ENCODE measurements around the gene HSPA4L.

GRCh38 chr4:127856196-127856812 lies 74.2 kb downstream of the HSPA4L start:
- TF ChIP-seq EZH2 (IDR thresholded peaks at IDR 0.05) (no peak), FOXP2 (optimal IDR thresholded peaks at IDR 0.05; ENCODE audit: control extremely low read depth, extremely low read length, insufficient read depth) (no peak)
